Measurements from ENCODE around the gene LINC01488. TPM values are rescaled to one million over a fixed set of nuclear protein-coding genes. Genes with fewer than 3 reads are reported as not detected.

The LINC01488 gene
- total RNA-seq, 4 donors from 2014 or later, result not detected

GRCh38 chr11:69501121-69501489 lies 19.6 kb downstream of the LINC01488 start:
- in situ Hi-C loops (cut with MboI; ENCODE audit: low pct_ligation_motif_present in 1 of 4, low pct_unique_long_range_greater_than_20kb in 1 of 4, low sequenced_read_pairs in 3 of 4), result no loop called here
- intact Hi-C loops (cut with DNase I; ENCODE audit: low total_unique reads), result no loop called here
- H3K36me3 ChIP-seq, result no peaks in the 10 kb centered on the region
- H3K27ac ChIP-seq, result no peak overlapping the region
- no peaks in the 10 kb centered on the region for H3K27me3 ChIP-seq
- no peak overlapping the region for H3K4me3 ChIP-seq
- 45 to 50% methylated on average over 1 of the region's 1 CpG for WGBS, 2 donors (ENCODE audit: low coverage in 1 of 2)
- no peaks in the 10 kb centered on the region for H3K9me3 ChIP-seq
- no peak for DNase-seq
- H3K4me1 ChIP-seq, result peaks cover 11 to 21% (median 14%) of the 10 kb centered on the region in 4 donors
- no peak for TF ChIP-seq EP300 (IDR thresholded peaks at IDR 0.05; ENCODE audit: low read depth)
- TF ChIP-seq POLR2A (IDR thresholded peaks at IDR 0.05), result no peak
- TF ChIP-seq CTCF (IDR thresholded peaks at IDR 0.05), result no peak
- no peak for TF ChIP-seq POLR2AphosphoS5 (IDR thresholded peaks at IDR 0.05)

GRCh38 chr11:69501891-69502860 lies 20.7 kb downstream of the LINC01488 start:
- no peaks in the 10 kb centered on the region for H3K9me3 ChIP-seq
- H3K4me1 ChIP-seq, result peaks cover 4 to 12% (median 8%) of the 10 kb centered on the region in 4 donors
- no peak overlapping the region for H3K4me3 ChIP-seq
- H3K27ac ChIP-seq, result no peak overlapping the region
- no peaks in the 10 kb centered on the region for H3K27me3 ChIP-seq
- DNase-seq, result no peak
- intact Hi-C loops (cut with DNase I; ENCODE audit: low total_unique reads) (no loop called here), in situ Hi-C loops (cut with MboI; ENCODE audit: low pct_ligation_motif_present in 1 of 4, low pct_unique_long_range_greater_than_20kb in 1 of 4, low sequenced_read_pairs in 3 of 4) (no loop called here)
- TF ChIP-seq CTCF (IDR thresholded peaks at IDR 0.05) (no peak), EP300 (IDR thresholded peaks at IDR 0.05; ENCODE audit: low read depth) (no peak), POLR2AphosphoS5 (IDR thresholded peaks at IDR 0.05) (no peak), POLR2A (IDR thresholded peaks at IDR 0.05) (no peak)
- H3K36me3 ChIP-seq, result no peaks in the 10 kb centered on the region
- WGBS, 2 donors (ENCODE audit: low coverage in 1 of 2), result 83 to 91% methylated on average over 1 to 25 of the region's 26 CpGs

- Histone ChIP-seq H3K9me3 (no peaks in the 10 kb centered on the region), H3K4me1 (peaks cover 0 to 6% (median 2%) of the 10 kb centered on the region in 4 donors), H3K36me3 (no peaks in the 10 kb centered on the region), H3K27me3 (no peaks in the 10 kb centered on the region), H3K27ac (no peak overlapping the region), H3K4me3 (no peak overlapping the region)
- intact Hi-C loops (cut with DNase I; ENCODE audit: low total_unique reads) (no loop called here), in situ Hi-C loops (cut with MboI; ENCODE audit: low pct_ligation_motif_present in 1 of 4, low pct_unique_long_range_greater_than_20kb in 1 of 4, low sequenced_read_pairs in 3 of 4) (no loop called here)
- no peak for TF ChIP-seq POLR2A (IDR thresholded peaks at IDR 0.05)
- no peak for TF ChIP-seq POLR2AphosphoS5 (IDR thresholded peaks at IDR 0.05)
- no peak for TF ChIP-seq EP300 (IDR thresholded peaks at IDR 0.05; ENCODE audit: low read depth)
- no peak for TF ChIP-seq CTCF (IDR thresholded peaks at IDR 0.05)
- WGBS, 2 donors (ENCODE audit: low coverage in 1 of 2), result 80 to 94% methylated on average over 4 to 9 of the region's 9 CpGs
- no peak for DNase-seq
Measured at GRCh38 chr11:69504127-69504526, 22.7 kb downstream of the LINC01488 start.

- intact Hi-C loops (cut with DNase I; ENCODE audit: low total_unique reads), result no loop called here
- in situ Hi-C loops (cut with MboI; ENCODE audit: low pct_ligation_motif_present in 1 of 4, low pct_unique_long_range_greater_than_20kb in 1 of 4, low sequenced_read_pairs in 3 of 4), result no loop called here
Measured at GRCh38 chr11:69504576-69505335, 23.3 kb downstream of the LINC01488 start.

More at GRCh38 chr11:69504576-69505335, 23.3 kb downstream of the LINC01488 start:
- H3K4me3 ChIP-seq, result no peak overlapping the region
- no peak overlapping the region for H3K27ac ChIP-seq
- 79 to 89% methylated on average over 6 to 10 of the region's 10 CpGs for WGBS, 2 donors (ENCODE audit: low coverage in 1 of 2)
- no peaks in the 10 kb centered on the region for H3K36me3 ChIP-seq
- H3K4me1 ChIP-seq, result peaks cover 0 to 6% (median 2%) of the 10 kb centered on the region in 4 donors
- TF ChIP-seq POLR2A (IDR thresholded peaks at IDR 0.05) (no peak), EP300 (IDR thresholded peaks at IDR 0.05; ENCODE audit: low read depth) (no peak), CTCF (IDR thresholded peaks at IDR 0.05) (no peak), POLR2AphosphoS5 (IDR thresholded peaks at IDR 0.05) (no peak)
- H3K9me3 ChIP-seq, result no peaks in the 10 kb centered on the region
- no peak for DNase-seq
- no peaks in the 10 kb centered on the region for H3K27me3 ChIP-seq

Measured in transverse colon (tissue), 4 donors.